Fibroblast of skin of left quadriceps (primary cell): ENCODE measurements around the gene OTOS.

Experiments
- DNase-seq, 2 experiments: peaks; one replicate each; pipeline ENCODE4 v3.0.0-alpha.2; 2013; ENCODE audit warnings: low read depth in 2 of 2

The OTOS gene

DNA sequence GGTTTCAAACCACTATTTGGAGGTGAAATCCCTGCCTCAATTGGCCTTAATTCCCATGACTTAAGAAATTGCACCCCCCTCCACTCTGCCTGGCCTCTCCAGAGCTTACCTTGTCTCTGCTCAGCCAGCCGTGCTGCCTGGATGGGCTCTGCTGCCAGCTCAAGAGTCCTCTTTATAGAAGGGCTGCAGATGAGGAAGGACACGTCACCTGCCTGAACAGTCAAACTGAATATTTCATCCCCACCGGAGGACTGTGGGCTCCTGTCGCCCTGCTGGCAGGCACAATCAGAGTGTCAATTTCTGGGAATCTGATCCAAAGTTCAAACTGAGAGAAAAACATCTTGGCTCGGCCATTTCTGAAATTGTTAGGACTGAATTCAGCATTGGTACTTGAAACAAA is at the start of gene OTOS:
Gene OTOS (minus strand): TSS at position 148 of the 400 bp plus-strand sequence. CDS start 332 bp downstream, outside the sequence.
- DNase-seq: no peak

DNA sequence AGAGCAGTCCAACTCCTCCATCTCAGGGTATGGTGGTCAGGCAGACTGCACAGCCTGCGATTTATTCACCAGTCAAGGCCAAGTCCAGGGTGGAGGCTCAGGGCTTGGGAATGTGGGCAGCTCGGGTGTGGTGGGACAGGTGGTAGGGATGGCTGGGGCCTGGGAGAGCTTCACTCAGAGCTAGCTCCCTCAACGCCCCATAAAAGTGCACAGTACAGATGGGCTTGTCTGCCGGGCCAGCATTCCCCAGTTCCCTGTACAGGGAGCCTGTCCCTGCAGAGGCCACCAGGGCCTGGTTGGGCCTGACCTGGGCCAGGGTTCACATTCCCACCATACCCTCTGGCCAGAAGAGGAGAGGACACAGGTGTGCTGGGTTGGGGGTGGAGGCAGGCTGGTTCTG is 49.2 kb upstream of the OTOS start:
- DNase-seq: no peak

- no peak for DNase-seq
Measured at GRCh38 chr2:240187989-240188590, 47.6 kb upstream of the OTOS start.

- no peak for DNase-seq
Measured at GRCh38 chr2:240186191-240186725, 45.8 kb upstream of the OTOS start.

- DNase-seq: no peak
Measured at GRCh38 chr2:240184656-240185055, 44.2 kb upstream of the OTOS start.

DNA sequence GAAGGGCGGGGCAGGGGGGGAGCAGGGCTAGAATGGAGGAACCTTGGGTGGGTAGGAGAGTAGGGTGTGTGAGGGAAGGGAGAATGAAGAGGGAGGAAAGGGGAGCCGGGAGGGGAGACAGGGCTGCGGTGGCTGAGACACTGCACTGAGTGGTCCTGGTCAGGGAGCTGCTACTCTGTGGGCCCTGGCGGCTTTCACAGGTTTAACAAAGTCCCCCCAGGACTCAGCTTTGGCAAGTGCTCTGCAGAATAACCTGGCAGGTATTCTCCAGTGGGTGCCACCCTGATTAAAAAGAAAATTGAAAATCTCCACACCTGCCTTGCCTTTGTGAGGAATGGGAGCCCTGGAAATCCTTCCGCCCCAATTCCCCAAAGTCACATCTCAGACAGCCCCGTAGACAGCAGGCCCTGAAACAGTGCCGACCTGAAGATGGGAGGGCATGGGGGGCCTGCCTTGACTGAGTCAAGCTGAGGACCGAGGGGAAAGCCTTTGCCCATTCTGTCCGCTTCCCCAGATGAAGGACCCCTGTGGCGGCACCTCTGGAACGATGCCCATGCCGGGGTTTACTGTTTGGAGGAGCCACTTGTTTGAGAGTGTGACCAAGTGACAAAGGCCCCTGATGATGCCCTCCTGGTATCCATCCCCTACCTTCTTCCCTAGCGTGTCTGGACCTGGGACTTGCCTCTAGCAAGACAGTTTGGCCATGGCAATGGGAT is 43.6 kb upstream of the OTOS start:
- no peak for DNase-seq

DNA sequence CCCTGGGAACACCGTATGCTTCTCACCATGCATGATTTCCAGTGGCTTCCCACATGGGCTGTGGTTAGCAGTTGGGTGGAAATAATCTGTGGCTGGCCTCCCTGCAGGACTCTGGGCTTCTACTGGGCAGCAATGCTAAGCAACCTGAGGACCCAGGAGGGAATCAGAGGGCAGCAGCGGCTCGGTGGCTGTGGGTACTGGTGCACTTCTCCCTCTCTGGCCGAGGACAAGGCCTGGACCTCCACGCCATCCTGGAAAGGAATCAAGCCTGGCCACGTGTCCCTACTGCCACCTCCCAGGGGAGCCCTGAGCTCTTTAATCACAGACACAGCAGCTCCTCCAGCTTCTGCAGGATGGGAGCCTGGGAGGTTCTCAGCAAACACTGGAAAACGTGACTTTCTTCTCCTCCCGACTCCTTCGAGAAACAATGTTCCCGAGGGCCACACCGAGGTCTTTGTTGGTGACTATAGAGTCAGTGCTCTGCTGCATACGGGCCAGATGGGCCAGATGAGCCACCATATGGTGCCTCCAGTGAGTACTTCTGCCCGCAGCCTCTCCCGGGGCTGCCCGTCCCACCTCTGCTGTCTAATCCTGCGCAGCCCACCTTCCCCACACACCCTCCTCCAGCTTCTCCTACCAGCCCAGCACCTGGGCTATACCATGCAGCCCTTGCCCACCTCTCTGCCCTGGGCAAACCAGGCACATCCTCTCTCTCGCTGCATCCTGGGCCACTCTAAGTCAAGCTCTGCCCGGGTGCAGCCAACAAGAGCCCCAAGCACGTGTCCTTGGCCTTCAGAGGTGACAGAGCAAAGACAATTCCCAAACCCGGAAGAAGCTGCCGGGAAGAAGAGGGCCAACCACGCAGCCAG is 42.8 kb upstream of the OTOS start:
- DNase-seq: no peak

DNA sequence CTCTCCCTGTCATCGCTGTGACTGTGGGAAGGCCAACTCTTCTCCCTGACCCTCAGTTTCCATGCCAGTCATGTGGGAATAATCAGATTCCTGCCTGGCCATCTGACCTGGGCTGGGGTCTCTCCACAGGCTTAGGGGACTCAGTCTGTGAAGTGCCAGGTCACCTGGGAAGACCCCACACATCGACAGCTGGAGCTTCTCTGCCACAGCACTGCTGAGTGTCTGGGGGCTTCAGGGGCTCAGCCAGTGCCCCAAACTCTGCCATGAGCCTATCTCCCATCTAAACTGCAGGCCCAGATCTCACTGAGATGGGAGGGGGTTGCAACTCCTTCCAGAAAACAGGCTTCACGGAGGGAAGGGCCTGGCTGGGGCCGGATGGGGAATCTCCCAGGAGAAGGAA is 42.0 kb upstream of the OTOS start:
- DNase-seq: no peak

DNA sequence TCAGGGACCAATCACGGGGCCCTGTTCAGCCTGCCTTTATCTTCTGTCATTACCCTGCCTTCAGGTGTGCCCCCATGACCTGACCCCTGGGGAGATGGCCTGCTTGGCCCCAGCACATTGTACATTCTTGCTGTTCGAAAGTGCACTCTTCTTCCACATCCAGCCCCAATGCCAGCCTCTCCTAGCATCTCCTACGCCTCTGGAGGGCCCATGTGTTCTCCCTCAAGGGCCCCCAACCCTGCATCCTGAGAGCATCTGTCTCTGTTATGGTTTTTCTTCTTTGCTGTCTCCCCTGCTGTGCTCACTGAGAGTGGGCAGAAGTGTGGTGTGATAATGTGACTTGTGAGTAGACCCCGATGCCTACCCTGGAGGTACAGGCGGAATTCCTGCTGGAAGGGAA is 41.5 kb upstream of the OTOS start:
- DNase-seq: no peak

GRCh38 chr2:240179941-240180666 is 39.6 kb upstream of the OTOS start:
- no peak for DNase-seq

DNA sequence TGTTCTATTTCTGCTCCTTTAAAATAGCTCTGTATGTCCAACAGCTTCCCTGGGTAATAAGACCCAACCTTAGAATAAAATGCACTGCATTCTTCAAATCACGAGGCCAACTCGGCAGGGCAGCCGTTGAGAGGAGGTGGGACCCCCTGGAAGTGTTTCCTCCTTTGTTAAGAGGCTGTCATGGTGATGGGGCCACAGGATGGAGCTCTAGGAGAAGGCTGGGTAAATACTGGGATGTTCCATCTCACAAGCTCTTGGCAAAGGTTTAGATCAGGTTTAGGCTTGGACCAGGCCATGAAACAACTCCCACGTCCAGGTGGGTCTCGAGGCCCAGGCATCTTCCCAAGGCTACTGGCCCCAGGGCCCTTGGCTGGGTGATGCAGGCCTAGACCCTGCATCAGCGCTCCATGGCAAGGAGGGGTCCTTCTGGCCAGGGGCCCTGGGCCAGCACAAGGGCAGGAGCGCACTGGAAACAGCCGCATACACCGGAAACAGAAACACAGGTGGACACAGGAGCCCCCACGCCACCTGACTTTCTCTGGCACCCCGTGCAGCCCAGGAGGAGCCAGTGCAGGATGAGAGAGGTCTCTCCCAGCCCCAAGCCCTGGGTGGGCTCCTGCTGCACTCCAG is 38.8 kb upstream of the OTOS start:
- DNase-seq: no peak

DNA sequence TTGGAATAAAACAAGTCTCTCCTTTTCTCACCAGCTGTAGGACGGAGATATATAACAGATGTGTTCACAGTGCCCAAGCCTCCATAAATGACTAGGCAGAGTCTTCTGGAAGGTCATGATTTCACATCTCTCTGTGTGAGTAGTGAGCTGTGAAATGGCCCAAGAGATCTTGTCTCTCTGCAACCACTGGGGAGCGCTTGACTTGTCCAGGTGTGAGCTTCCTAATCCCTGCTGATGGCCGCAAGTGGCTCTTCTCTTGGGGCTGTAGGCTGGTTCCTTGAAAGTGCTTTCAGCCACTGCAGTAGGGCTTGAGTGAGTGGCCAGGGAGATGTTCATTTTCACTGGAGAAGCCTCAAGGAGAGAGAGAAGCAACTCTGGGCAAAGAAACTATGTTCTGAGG is 38.1 kb upstream of the OTOS start:
- no peak for DNase-seq

DNA sequence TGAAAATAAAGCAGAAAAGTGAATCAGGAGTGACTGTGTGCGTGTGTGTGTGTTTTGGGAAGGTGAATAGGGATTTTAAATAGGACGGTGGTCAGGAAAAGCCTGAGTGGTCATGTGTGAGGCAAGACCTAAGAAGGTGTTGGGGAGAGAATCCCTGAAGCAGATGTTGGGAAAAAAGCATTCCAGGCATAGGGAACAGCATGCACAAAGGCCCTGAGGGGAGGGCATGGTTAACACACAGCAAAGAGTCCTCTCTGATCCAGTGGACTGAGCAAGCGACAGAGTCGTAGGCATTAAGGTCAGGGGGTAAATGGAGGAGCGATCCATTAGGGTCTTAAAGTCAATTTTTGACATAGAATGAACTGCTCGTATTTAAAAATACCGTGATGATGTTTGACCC is 34.0 kb upstream of the OTOS start:
- no peak for DNase-seq

- DNase-seq: no peak
Measured at GRCh38 chr2:240172071-240172895, 31.8 kb upstream of the OTOS start.

GRCh38 chr2:240170883-240171282 is 30.4 kb upstream of the OTOS start:
- no peak for DNase-seq

GRCh38 chr2:240170354-240170735 is 29.9 kb upstream of the OTOS start:
- DNase-seq: no peak

GRCh38 chr2:240169486-240170353 is 29.3 kb upstream of the OTOS start:
- DNase-seq: no peak

GRCh38 chr2:240168546-240169361 is 28.3 kb upstream of the OTOS start:
- no peak for DNase-seq

DNA sequence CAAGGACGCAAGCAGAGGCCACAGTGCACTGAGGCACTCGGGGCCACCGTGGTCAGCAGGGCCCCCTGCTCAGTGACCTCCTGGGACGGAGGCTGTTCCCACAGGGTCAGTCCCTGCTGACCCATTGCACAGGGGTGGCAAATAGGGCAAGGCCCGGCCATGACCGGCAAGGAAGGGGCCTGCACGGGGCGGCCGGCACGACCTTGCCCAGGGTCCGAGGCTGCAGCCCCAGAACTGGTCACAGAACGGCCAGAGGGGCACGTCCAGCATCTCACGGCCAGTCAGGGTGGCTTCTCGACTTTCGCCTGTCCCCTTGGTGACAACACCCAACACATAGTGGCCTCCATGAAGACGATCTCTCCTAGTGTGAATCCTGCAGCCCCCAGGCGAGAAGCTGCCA is 27.6 kb upstream of the OTOS start:
- no peak for DNase-seq
